ENCODE data around the gene EIF5B. TPM values are rescaled to one million over a fixed set of nuclear protein-coding genes. Genes with fewer than 3 reads are reported as not detected.

Gene EIF5B
- total RNA-seq, 2 donors from 2014 or later: 27.1 to 40.5 TPM

- DNase-seq: no peak
- no peak overlapping the region for H3K4me3 ChIP-seq
- H3K9ac ChIP-seq (ENCODE audit: low read depth in 2 of 2, low read length in 2 of 2): no peak overlapping the region
- no peaks in the 10 kb centered on the region for H3K9me3 ChIP-seq
- H3K36me3 ChIP-seq: peaks cover 14% of the 10 kb centered on the region
- H3K4me1 ChIP-seq: no peaks in the 10 kb centered on the region
- no peaks in the 10 kb centered on the region for H3K27me3 ChIP-seq
- no peak for TF ChIP-seq CTCF (IDR thresholded peaks at IDR 0.05)
- intact Hi-C loops (cut with DNase I): no loop called here
- H3K27ac ChIP-seq: no peak overlapping the region
Observed at GRCh38 chr2:99404039-99404796, 67.0 kb downstream of the EIF5B start.

- no peaks in the 10 kb centered on the region for H3K4me1 ChIP-seq
- peaks cover 9% of the 10 kb centered on the region for H3K36me3 ChIP-seq
- H3K27ac ChIP-seq: no peak overlapping the region
- no peak for DNase-seq
- no peak overlapping the region for H3K9ac ChIP-seq (ENCODE audit: low read depth in 2 of 2, low read length in 2 of 2)
- no peak for TF ChIP-seq CTCF (IDR thresholded peaks at IDR 0.05)
- no peaks in the 10 kb centered on the region for H3K27me3 ChIP-seq
- no peak overlapping the region for H3K4me3 ChIP-seq
- intact Hi-C loops (cut with DNase I): no loop called here
- no peaks in the 10 kb centered on the region for H3K9me3 ChIP-seq
Observed at GRCh38 chr2:99404797-99405669, 67.8 kb downstream of the EIF5B start.

- no peak overlapping the region for H3K4me3 ChIP-seq
- TF ChIP-seq CTCF (IDR thresholded peaks at IDR 0.05): no peak
- H3K4me1 ChIP-seq: no peaks in the 10 kb centered on the region
- H3K36me3 ChIP-seq: peaks cover 12% of the 10 kb centered on the region
- no peaks in the 10 kb centered on the region for H3K27me3 ChIP-seq
- H3K9me3 ChIP-seq: no peaks in the 10 kb centered on the region
- no peak overlapping the region for H3K9ac ChIP-seq (ENCODE audit: low read depth in 2 of 2, low read length in 2 of 2)
- intact Hi-C loops (cut with DNase I): no loop called here
- H3K27ac ChIP-seq: no peak overlapping the region
- DNase-seq: no peak
Observed at GRCh38 chr2:99406137-99406536, 68.9 kb downstream of the EIF5B start.

- Histone ChIP-seq H3K27ac (no peak overlapping the region), H3K4me3 (no peak overlapping the region), H3K36me3 (peaks cover 11% of the 10 kb centered on the region), H3K4me1 (no peaks in the 10 kb centered on the region), H3K9ac (ENCODE audit: low read depth in 2 of 2, low read length in 2 of 2) (no peak overlapping the region), H3K9me3 (no peaks in the 10 kb centered on the region), H3K27me3 (no peaks in the 10 kb centered on the region)
- no peak for TF ChIP-seq CTCF (IDR thresholded peaks at IDR 0.05)
- intact Hi-C loops (cut with DNase I): no loop called here
- no peak for DNase-seq
Observed at GRCh38 chr2:99410276-99410675, 73.1 kb downstream of the EIF5B start.

- no peak for DNase-seq
- no peak overlapping the region for H3K9ac ChIP-seq (ENCODE audit: low read depth in 2 of 2, low read length in 2 of 2)
- no peaks in the 10 kb centered on the region for H3K4me1 ChIP-seq
- no peaks in the 10 kb centered on the region for H3K27me3 ChIP-seq
- intact Hi-C loops (cut with DNase I): no loop called here
- peaks cover 8% of the 10 kb centered on the region for H3K36me3 ChIP-seq
- H3K9me3 ChIP-seq: no peaks in the 10 kb centered on the region
- H3K27ac ChIP-seq: no peak overlapping the region
- no peak for TF ChIP-seq CTCF (IDR thresholded peaks at IDR 0.05)
- no peak overlapping the region for H3K4me3 ChIP-seq
Observed at GRCh38 chr2:99414566-99414965, 77.4 kb downstream of the EIF5B start.

Data from colonic mucosa (tissue), 4 donors.